LNCAP (cell line): ENCODE measurements around the gene R3HCC1L.

Experiments used
- CTCF ChIP-seq: fragments of 450-650 bp; IDR thresholded peaks from 2 replicates; pipeline ENCODE4 v1.5.1; 2017; ENCODE audit warnings: mild to moderate bottlenecking

Gene R3HCC1L

GRCh38 chr10:98150544-98150943 lies 16.1 kb downstream of the R3HCC1L start:
- no peak for TF ChIP-seq CTCF

- no peak for TF ChIP-seq CTCF
Measured at GRCh38 chr10:98154076-98154475, 19.6 kb downstream of the R3HCC1L start.

- TF ChIP-seq CTCF: no peak
Measured at GRCh38 chr10:98158576-98158975, 24.1 kb downstream of the R3HCC1L start.

GRCh38 chr10:98163941-98164340 lies 29.5 kb downstream of the R3HCC1L start:
- TF ChIP-seq CTCF: no peak

GRCh38 chr10:98167191-98167590 lies 32.7 kb downstream of the R3HCC1L start:
- TF ChIP-seq CTCF: no peak

GRCh38 chr10:98168147-98168546 lies 33.7 kb downstream of the R3HCC1L start:
- no peak for TF ChIP-seq CTCF

- TF ChIP-seq CTCF: no peak
Measured at GRCh38 chr10:98168766-98169165, 34.3 kb downstream of the R3HCC1L start.

- TF ChIP-seq CTCF: no peak
Measured at GRCh38 chr10:98169379-98169778, 34.9 kb downstream of the R3HCC1L start.
